Islet of Langerhans (tissue), 1 donor: ENCODE measurements around the gene AKNA.

Experiments
- FAIRE-seq: peaks from one replicate; lab custom pipeline; 2011; peaks lifted over from hg19 to GRCh38; lab: Jason Lieb, UNC

Gene AKNA

GRCh38 chr9:114359801-114360200, 28.0 kb downstream of the AKNA start:
- FAIRE-seq, result no peak

- FAIRE-seq, result no peak
Measured at GRCh38 chr9:114357911-114358328, 29.9 kb downstream of the AKNA start.

- FAIRE-seq, result no peak
Measured at GRCh38 chr9:114357360-114357759, 30.4 kb downstream of the AKNA start.

DNA sequence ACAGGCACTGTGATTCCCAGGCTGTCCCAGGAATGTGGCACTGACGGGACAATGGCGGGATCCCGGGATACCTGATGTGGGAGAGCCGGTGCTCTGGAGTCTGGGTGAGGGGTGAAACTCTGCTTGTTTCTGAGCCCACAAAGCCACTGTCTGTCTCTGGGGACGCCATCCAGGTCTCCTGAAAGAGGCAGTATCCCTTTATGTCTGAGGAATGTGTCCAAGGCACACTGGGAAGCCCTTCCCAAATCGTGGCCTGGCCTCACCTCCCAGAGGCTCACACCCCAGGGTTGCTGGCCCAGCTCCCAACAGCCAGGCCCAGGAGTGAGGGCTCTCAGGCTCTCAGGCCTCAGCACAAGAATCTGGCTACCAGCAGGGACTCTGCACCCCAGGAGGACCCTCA, 31.0 kb downstream of the AKNA start:
- no peak for FAIRE-seq

DNA sequence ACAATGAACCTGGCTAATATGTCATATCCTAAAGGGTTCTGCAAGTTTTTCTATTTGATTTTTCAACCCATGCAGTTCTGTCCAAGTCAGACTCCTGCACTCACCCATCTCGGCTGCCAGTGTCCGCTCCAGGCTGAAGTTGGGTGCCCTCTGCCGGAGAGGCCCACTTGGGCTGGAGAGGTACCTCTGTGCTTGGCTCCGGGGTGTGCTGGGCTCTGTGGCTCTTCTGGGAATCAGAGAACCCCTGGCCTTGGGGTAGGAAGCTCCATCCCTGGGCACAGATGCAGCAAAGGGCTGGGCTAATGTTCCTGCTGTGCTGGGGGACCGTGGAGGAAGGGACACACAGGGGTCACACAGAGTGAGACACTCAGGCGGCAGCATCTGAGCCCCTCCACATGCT, 32.0 kb downstream of the AKNA start:
- FAIRE-seq, result no peak

DNA sequence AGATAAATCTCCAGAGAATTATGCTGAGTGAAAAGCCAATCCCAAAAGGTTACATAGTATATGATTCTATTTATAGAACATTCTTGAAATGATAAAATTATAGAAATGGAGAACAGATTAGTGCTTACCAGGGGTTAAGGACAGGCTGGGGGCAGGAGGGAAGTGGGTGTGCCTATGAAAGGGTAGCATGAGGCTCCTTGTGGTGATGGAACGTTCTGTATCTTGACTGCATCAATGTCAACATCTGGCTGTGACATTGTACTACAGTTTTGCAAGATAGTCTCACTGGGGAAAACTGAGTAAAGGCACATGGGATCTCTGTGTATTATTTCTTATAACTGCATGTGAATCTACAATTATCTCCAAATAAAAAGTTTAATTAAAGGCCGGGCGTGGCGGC, 35.9 kb downstream of the AKNA start:
- no peak for FAIRE-seq

- FAIRE-seq, result no peak
Measured at GRCh38 chr9:114350636-114351401, 37.0 kb downstream of the AKNA start.

- FAIRE-seq, result no peak
Measured at GRCh38 chr9:114349713-114350480, 37.9 kb downstream of the AKNA start.

- no peak for FAIRE-seq
Measured at GRCh38 chr9:114348906-114349482, 38.8 kb downstream of the AKNA start.

GRCh38 chr9:114348261-114348905, 39.4 kb downstream of the AKNA start:
- FAIRE-seq, result no peak

- FAIRE-seq, result no peak
Measured at GRCh38 chr9:114347675-114348074, 40.1 kb downstream of the AKNA start.

DNA sequence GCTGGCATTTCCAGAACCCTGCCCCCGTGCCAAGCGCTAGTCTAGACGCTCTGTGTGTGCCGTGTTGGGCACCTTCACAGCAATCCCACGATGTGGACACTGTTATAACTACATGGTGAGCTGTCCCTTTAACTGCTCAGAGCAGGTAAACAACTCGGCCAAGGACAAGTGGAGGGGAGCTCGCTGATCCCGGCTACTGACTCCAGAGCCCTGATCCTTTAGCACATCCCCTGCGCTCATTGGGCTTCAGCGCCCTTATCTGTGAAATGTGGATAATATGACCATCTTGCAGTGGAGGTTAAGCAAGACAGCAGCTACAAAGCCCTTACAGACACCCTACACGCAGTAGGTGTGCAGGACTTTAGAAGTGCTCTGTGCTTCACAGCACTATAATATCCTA, 41.6 kb downstream of the AKNA start:
- FAIRE-seq, result no peak

DNA sequence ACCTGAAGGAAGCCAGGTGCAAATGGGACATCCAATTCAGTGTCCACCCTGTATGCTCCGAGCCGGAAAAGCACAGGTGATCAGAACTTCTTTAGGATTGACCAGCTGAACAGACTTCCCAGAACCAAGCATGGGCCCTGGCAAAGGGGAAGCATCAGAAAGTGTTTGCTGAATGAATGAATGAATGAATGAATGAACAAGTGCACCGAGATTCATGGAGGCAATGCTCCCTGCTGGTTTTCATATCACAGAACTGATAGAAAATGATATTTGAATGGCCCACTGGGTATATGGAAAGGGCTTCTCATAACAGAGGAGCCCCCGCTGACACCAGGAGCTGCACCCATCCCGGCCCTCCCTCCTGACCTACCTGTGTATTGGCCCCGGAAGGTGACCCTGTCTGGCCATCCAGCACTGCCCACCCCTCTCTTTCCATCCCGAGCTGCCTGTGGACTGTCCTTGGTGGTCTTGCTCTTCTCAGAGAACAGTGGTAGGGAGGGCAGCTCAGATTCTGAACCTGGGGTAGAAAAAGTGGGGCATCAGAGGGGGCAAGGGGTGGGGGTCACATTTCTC, 42.2 kb downstream of the AKNA start:
- FAIRE-seq, result no peak

GRCh38 chr9:114344692-114345091, 43.1 kb downstream of the AKNA start:
- FAIRE-seq, result no peak

- no peak for FAIRE-seq
Measured at GRCh38 chr9:114344188-114344566, 43.6 kb downstream of the AKNA start.

- no peak for FAIRE-seq
Measured at GRCh38 chr9:114343471-114344187, 44.2 kb downstream of the AKNA start.

- no peak for FAIRE-seq
Measured at GRCh38 chr9:114342755-114343440, 44.9 kb downstream of the AKNA start.

GRCh38 chr9:114341991-114342390, 45.8 kb downstream of the AKNA start:
- FAIRE-seq, result no peak

DNA sequence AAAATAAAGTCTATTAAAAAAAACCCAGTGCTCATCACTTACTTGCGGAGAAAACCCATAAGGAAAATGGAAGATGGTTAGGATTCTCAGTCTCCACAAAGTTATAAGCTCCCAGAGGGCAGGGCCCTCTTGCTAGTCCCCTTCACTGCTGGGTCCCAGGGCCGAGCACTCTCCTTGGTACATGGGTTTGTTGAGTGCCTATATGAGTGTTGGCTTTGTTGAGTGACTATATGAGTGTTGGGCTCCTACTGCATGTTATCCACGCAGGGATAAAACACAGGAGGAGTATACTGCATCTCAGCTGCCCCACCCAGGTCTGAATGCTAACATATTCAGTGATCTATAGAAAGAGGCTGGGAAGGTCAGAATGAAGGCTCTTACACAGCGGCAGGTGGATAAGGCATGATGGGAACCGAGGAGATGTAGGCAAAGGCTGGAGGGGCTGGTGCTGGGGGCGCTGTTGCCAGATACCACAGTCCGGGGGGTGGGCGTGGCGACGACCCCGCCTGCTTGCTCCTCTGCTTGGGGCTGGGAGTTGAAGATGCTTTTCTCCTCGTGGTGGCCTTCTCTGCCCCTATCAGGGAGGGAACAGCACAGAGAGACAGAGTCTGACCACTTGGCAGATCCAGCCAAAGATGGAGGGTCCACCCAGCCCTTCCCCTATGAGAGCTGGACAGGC, 46.5 kb downstream of the AKNA start:
- FAIRE-seq, result no peak

DNA sequence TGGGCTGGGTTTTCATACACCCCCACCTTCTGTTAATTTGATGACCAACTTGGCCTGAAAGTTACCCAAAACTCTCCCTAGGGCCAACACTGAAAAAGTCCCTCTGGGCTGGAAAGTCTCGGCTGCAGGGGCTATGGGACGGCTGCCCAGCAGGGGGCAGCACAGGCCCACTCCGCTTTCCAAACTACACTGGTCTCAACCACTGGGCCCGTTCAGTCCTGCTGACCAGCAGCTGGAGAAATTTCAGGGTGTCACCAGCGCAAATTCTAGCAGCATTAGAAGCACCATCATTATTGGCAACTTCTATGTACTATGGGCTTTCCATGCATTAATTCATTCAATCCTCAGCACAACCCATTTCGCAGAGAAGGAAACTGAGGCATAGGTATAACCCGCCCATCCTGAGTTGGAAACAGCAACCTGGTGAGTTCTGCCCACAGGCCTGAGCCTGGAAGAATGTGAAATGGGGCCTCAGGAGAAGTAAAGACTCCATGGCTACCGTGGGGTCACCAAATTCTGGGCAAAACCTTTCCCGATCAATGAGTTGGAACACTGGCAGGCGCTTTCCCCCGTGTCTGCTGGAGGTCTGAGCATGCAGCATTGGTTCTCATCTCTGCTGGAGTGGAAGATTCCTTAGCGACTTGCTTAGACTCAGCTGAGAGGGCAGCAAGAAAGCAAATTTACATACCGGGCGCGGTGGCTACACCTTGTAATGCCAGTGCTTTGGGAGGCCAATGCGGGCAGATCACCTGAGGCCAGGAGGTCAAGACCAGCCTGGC, 48.5 kb downstream of the AKNA start:
- no peak for FAIRE-seq
